ENCODE results near the gene DEAF1. TPM values are rescaled to one million over a fixed set of nuclear protein-coding genes. Genes with fewer than 3 reads are reported as not detected.
A peak's percentile ranks its signal among the peaks of the same experiment; 100 is the strongest.

DEAF1 gene
- total RNA-seq, 2 donors from 2014 or later, result 15.5 to 26.6 TPM

- Histone ChIP-seq H3K4me3 (no peak overlapping the region), H3K4me1 (peaks cover 0 to 17% of the 10 kb centered on the region in 2 donors), H3K27ac (no peak overlapping the region), H3K9me3 (no peaks in the 10 kb centered on the region), H3K27me3 (peaks cover 0 to 12% of the 10 kb centered on the region in 2 donors), H3K36me3 (peaks cover 14% of the 10 kb centered on the region)
- TF ChIP-seq CTCF (IDR thresholded peaks at IDR 0.05), result no peak
- no peak for DNase-seq (ENCODE audit: low spot score)
These were observed 53.1 kb downstream of the DEAF1 start for GRCh38 chr11:641806-642370.

GRCh38 chr11:640021-640706 is 54.9 kb downstream of the DEAF1 start:
- Histone ChIP-seq H3K4me3 (no peak overlapping the region), H3K36me3 (peaks cover 14% of the 10 kb centered on the region), H3K27me3 (peaks cover 0 to 12% of the 10 kb centered on the region in 2 donors), H3K9me3 (no peaks in the 10 kb centered on the region), H3K27ac (no peak overlapping the region), H3K4me1 (peaks cover 0 to 24% of the 10 kb centered on the region in 2 donors)
- TF ChIP-seq CTCF (IDR thresholded peaks at IDR 0.05), result no peak
- no peak for DNase-seq (ENCODE audit: low spot score)

- Histone ChIP-seq H3K9me3 (no peaks in the 10 kb centered on the region), H3K27ac (no peak overlapping the region), H3K4me3 (no peak overlapping the region), H3K36me3 (peaks cover 13% of the 10 kb centered on the region), H3K4me1 (peaks cover 0 to 24% of the 10 kb centered on the region in 2 donors), H3K27me3 (peaks cover 0 to 12% of the 10 kb centered on the region in 2 donors)
- no peak for TF ChIP-seq CTCF (IDR thresholded peaks at IDR 0.05)
- DNase-seq (ENCODE audit: low spot score), result no peak
These were observed 55.6 kb downstream of the DEAF1 start for GRCh38 chr11:639332-639955.

GRCh38 chr11:638631-639331 is 56.2 kb downstream of the DEAF1 start:
- peaks cover 0 to 12% of the 10 kb centered on the region in 2 donors for H3K27me3 ChIP-seq
- no peak overlapping the region for H3K4me3 ChIP-seq
- DNase-seq (ENCODE audit: low spot score), result no peak
- no peak for TF ChIP-seq CTCF (IDR thresholded peaks at IDR 0.05)
- peaks cover 0 to 24% of the 10 kb centered on the region in 2 donors for H3K4me1 ChIP-seq
- H3K9me3 ChIP-seq, result no peaks in the 10 kb centered on the region
- H3K27ac ChIP-seq, result no peak overlapping the region
- H3K36me3 ChIP-seq, result peaks cover 6% of the 10 kb centered on the region

GRCh38 chr11:637593-638521 is 57.2 kb downstream of the DEAF1 start:
- Histone ChIP-seq H3K36me3 (no peaks in the 10 kb centered on the region), H3K27ac (no peak overlapping the region), H3K9me3 (no peaks in the 10 kb centered on the region), H3K4me3 (peak overlapping the region in 1 of 2 donors; percentile 37), H3K27me3 (peaks cover 0 to 12% of the 10 kb centered on the region in 2 donors), H3K4me1 (peaks cover 0 to 24% of the 10 kb centered on the region in 2 donors)
- TF ChIP-seq CTCF (IDR thresholded peaks at IDR 0.05), result no peak
- no peak for DNase-seq (ENCODE audit: low spot score)
